Measurements from ENCODE around the gene BMP8B.
"Not testable (repeated sequence)": the region's sequence is repeated elsewhere in the genome, so short reads cannot be mapped to it uniquely, and the experiment has no call there.

Gene BMP8B

GRCh38 chr1:39777306-39777705, 11.4 kb downstream of the BMP8B start:
- no peak for DNase-seq

- no peak for DNase-seq
Observed at GRCh38 chr1:39776886-39777285, 11.8 kb downstream of the BMP8B start.

GRCh38 chr1:39776400-39776713, 12.3 kb downstream of the BMP8B start:
- DNase-seq, result no peak

- DNase-seq, result not testable (repeated sequence)
Observed at GRCh38 chr1:39775676-39776399, 12.8 kb downstream of the BMP8B start.

- not testable (repeated sequence) for DNase-seq
Observed at GRCh38 chr1:39775141-39775540, 13.5 kb downstream of the BMP8B start.

GRCh38 chr1:39773369-39773979, 15.2 kb downstream of the BMP8B start:
- DNase-seq, result not testable (repeated sequence)

GRCh38 chr1:39771022-39771532, 17.6 kb downstream of the BMP8B start, which contains the start of gene OXCT2:
Gene OXCT2 (minus strand): TSS chr1:39771348. CDS start chr1:39771255, 93 bp downstream.
- not testable (repeated sequence) for DNase-seq

GRCh38 chr1:39770100-39771021, 18.3 kb downstream of the BMP8B start:
- DNase-seq, result not testable (repeated sequence)

GRCh38 chr1:39769502-39769901, 19.2 kb downstream of the BMP8B start:
- not testable (repeated sequence) for DNase-seq

- not testable (repeated sequence) for DNase-seq
Observed at GRCh38 chr1:39766466-39766865, 22.2 kb downstream of the BMP8B start.

- DNase-seq, result not testable (repeated sequence)
Observed at GRCh38 chr1:39764512-39764911, 24.2 kb downstream of the BMP8B start.

- DNase-seq, result not testable (repeated sequence)
Observed at GRCh38 chr1:39763619-39764374, 24.9 kb downstream of the BMP8B start.

- DNase-seq, result no peak
Observed at GRCh38 chr1:39762550-39763540, 25.8 kb downstream of the BMP8B start.

GRCh38 chr1:39761557-39762260, 27.0 kb downstream of the BMP8B start:
- DNase-seq, result no peak

- no peak for DNase-seq
Observed at GRCh38 chr1:39761016-39761415, 27.6 kb downstream of the BMP8B start.

GRCh38 chr1:39760074-39761008, 28.3 kb downstream of the BMP8B start:
- no peak for DNase-seq

GRCh38 chr1:39759436-39759726, 29.3 kb downstream of the BMP8B start:
- DNase-seq, result no peak

- no peak for DNase-seq
Observed at GRCh38 chr1:39758556-39759435, 29.9 kb downstream of the BMP8B start.

Data from cortex of kidney (tissue), 1 donor.